GM12801 (cell line): Measurements from ENCODE around the gene RGSL1.

Source experiments
- CTCF ChIP-seq: IDR thresholded peaks from one replicate; pipeline ENCODE4 v1.5.1; 2011; ENCODE audit warnings: control low read depth; ENCODE audit not compliant: insufficient read length; ENCODE audit errors: extremely low read depth

RGSL1 gene

GRCh38 chr1:182600745-182601415 is 150.9 kb downstream of the RGSL1 start:
- TF ChIP-seq CTCF: no peak

- TF ChIP-seq CTCF: no peak
These were observed 151.5 kb downstream of the RGSL1 start for GRCh38 chr1:182601416-182601786.

GRCh38 chr1:182601913-182602312 is 152.0 kb downstream of the RGSL1 start:
- TF ChIP-seq CTCF: no peak

GRCh38 chr1:182602935-182603645 is 153.1 kb downstream of the RGSL1 start:
- no peak for TF ChIP-seq CTCF

GRCh38 chr1:182603646-182604174 is 153.8 kb downstream of the RGSL1 start:
- no peak for TF ChIP-seq CTCF

GRCh38 chr1:182604175-182605164 is 154.5 kb downstream of the RGSL1 start, which contains the start of gene RGS16:
Gene RGS16, minus strand, starts transcription at chr1:182604389. Its CDS starts 130 bp downstream, at chr1:182604259.
- no peak for TF ChIP-seq CTCF

GRCh38 chr1:182607566-182607965 is 157.6 kb downstream of the RGSL1 start:
- no peak for TF ChIP-seq CTCF
